ENCODE results near the gene UNC13A.
"Not testable (repeated sequence)": the region's sequence is repeated elsewhere in the genome, so short reads cannot be mapped to it uniquely, and the experiment has no call there.

The UNC13A gene

DNA sequence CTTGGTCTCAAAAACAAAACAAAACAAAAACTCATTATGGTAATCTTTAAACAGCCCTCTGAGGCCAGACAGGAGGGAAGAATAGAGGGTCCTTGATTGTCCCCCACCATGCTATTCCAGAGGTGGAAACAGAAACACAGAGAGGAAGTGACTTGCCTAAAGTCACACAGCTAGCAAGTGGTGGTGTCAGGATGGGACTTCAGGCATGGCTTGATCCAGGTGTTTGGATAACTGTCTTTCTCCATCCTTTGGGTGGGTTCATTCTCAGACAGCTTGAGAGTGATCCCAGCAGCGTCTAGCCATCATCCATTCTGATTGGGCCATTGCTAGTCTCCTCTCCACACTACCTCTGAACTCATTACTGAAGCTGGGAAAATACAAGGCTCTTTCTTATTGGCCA is 120.2 kb downstream of the UNC13A start:
- no peak for DNase-seq (ENCODE audit: low spot score)

DNA sequence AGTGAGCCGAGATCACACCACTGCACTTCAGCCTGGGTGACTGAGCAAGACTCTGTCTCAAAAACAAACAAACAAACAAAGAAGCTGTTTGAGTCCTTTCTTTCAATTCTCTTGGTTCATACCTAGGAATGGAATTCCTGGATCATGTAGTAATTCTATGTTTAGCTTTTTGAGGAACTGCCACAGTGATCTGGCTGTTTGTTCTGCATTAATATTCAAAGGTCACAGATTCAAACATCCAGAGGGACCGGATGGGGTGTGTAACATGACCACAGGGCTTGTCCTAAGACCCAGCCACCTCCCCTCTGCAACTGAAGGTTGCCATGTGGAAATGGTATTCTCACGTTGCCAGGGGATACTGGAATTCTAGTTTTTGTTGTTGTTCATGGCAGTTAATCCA is 122.5 kb downstream of the UNC13A start:
- DNase-seq (ENCODE audit: low spot score) = no peak

DNA sequence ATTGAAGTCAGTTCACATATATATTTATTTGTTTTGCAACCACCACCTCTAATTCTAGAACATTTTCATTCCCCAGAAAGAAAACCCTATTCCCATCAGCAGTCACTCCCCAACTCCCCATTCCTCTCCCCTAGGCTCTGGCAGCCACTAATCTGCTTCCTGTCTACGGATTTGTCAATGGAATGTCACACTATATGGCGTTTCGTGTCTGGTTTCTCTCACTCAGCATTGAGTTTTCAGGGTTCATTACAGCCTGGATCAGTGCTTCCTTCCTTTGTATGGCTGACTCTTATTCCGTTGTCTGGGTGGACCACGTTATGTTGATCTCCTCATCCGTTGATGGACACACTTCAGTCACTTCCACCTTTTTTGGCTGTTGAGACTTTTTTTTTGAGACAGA is 123.4 kb downstream of the UNC13A start:
- DNase-seq (ENCODE audit: low spot score) = no peak

DNA sequence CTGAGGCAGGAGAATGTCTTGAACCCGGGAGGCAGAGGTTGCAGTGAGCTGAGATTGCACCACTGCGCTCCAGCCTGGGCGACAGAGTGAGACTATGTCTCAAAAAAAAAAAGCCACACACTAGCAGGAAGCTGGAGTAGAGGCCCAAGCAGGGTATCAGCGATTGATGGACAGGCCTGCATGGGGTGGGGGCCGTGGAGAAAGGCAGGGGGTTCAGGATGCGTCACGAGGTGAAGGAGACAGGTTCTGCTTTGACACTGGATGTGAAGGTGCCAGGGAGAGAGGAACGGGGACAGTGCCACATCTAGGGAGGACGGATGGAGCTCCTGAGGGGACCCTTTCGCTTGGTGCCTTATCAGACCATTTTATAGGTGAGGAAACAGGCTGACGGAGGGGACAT is 125.6 kb downstream of the UNC13A start:
- DNase-seq (ENCODE audit: low spot score) = no peak

DNA sequence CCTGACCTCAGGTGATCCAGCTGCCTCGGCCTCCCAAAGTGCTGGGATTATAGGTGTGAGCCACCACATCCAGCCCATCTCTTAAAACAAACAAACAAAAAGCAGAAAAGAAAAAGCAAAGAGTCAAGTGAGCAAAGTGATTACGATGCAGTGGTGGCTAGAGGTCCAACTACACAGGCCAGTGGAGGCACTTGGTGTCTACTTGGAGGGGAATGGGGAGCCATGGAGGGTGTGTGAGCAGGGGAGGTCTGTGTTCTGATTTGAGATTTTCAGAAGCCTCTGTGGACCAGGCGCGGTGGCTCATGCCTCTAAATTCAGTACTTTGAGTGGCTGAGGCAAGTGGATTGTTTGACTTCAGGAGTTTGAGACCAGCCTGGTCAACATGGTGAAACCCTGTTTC is 126.1 kb downstream of the UNC13A start:
- DNase-seq (ENCODE audit: low spot score) = no peak

DNA sequence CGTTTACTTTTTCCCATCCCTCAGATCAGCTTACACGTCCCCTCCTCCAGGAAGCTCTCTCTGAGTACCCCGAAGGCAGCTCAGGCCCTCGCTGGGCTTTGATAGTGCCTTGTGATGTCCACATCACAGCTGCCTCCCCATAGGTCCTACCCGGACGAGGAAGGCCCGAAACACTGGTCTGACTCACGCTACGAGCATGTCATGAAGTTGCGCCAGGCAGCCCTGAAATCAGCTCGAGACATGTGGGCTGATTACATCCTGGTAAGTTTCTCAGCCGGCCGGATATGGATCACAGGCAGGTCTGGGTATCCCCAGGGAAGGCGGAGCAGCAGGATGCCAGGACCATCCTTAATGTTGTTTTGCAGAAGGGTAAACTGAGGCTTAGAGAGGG is 128.0 kb downstream of the UNC13A start:
- no peak for DNase-seq (ENCODE audit: low spot score)

DNA sequence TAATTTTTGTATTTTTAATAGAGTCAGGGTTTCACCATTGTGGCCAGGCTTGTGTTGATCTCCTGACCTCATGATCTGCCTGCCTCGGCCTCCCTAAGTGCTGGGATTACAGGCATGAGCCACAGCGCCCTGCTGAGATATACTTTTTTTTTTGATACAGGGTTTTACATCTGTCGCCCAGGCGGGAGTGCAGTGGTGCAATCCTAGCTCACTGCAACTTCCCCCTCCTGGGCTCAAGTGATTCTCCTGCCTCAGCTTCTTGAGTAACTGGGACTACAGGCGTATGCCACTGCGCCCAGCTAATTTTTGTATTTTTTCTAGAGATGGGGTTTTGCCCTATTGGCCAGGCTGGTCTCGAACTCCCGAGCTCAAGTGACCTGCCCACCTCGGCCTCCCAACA is 130.7 kb downstream of the UNC13A start:
- DNase-seq (ENCODE audit: low spot score) = no peak

DNA sequence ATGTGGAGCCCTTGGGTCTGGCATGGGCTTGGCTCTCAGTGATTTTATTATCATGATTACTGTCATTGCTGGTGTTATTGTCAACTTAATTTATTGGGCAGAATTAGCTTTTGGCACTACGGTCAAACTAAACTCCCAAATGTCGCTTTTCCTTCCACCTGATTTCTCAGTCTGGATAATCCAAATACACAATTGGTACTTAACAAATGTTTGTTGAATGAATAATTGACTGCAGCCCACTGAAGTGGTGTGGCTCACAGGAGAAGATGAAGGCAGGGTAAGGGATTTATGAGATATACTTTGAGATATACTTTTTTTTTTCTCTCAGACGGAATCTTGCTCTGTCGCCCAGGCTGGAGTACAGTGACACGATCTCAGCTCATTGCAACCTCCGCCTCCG is 131.2 kb downstream of the UNC13A start:
- DNase-seq (ENCODE audit: low spot score) = no peak

DNA sequence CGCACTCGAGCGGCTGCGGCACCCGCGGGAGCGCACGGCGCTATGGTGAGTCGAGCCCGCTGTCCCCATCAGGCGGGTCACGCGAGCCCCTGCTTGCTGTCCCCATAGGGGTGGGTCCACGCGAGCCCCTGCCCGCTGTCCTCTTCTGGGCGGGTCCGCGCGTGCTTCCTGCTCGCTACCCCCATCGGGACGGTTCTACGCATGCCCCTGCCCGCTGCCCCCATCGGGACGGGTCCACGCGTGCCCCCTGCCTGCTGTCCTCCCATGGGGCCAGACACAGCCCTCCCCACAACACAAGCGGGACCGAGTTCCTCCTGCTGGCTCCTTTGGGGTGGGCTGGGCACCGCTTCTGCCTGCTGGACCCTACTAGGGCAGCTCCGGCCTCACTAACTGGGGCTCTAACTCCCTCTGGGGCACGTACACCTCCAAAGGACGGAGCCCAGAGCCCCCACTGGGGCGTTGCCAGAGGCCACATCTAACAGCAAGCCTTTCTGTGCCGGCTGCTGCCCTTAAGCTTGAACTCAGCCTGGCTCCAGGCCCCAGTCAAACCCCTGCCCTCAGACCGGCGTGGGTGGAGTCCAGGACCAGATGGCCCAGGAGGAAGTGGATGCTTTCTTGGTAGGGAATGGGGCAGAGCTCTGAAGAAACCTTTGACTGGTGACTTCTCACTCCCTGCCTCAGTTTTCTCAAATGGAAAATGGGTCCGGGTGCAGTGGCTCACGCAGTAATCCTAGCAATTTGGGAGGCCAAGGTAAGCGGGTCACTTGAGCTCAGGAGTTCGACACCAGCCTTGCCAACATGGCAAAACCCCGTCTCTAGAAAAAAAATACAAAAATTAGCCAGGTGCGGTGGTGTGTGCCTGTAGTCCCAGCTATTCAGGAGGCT is 132.0 kb downstream of the UNC13A start:
- no peak for DNase-seq (ENCODE audit: low spot score)

DNA sequence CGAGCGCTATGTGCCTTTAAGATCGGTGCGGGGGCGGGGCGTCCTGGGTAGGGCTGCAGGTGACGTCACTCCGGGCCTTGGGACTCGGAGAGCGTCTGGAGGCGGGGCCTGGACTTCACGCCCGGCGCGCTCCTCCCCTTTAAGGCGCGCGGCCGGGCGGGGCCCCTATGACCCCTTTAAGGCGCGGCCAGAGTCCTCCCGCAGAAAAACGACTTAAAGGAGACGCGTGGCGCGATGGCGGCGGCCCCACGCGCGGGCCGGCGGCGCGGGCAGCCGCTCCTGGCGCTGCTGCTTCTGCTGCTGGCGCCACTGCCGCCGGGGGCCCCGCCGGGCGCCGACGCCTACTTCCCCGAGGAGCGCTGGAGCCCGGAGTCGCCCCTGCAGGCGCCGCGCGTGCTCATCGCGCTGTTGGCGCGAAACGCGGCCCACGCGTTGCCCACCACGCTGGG is 132.7 kb downstream of the UNC13A start, which contains the start of gene COLGALT1:
Gene COLGALT1 (plus strand): TSS at position 170 of the 449 bp plus-strand sequence. CDS start 65 bp downstream, at position 235.
- peak; percentile 96 for DNase-seq (ENCODE audit: low spot score)

DNA sequence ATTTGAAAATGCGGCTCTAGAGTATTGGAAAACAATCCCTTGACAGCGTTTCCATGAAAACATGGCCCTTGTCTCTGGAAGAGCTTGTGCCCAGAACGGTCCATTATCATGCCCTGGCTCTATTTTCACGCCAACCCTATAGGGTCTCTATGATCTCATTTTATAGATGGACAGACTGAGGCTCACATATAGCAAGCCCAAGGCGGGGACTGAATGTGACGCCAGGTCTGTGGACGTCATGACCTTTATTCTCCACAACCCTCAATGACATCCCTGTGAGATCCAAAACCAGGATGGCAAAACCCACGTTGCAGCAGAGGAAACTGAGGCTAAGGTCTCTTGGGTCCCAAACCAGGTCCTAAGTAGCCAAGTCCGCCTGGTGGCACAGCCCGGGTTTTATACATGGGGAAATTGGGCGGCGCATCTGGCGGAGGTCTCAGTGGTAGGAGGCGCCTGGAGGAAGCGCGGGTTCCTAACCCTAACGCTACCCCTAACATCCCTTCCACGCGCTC is 133.1 kb downstream of the UNC13A start:
- no peak for DNase-seq (ENCODE audit: low spot score)

DNA sequence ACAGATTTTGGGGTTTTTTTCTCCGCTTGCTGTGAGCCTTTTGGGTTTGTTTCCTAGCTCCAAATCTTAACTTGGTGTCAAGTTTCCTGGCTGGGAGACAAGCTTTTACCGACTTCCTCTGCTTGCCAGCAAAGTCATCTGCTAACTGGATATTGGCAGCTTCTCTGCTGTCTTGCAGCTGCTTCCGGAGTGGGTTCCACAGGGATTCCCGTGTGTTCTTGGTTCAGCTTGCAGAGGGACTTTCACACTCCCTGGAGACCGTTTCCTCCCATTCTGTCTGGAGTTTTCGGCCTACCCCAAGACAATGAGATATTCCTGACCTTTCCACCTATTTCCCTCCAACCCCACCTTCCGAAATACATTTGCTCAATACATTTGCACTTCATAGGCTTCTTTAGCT is 134.9 kb downstream of the UNC13A start:
- no peak for DNase-seq (ENCODE audit: low spot score)

DNA sequence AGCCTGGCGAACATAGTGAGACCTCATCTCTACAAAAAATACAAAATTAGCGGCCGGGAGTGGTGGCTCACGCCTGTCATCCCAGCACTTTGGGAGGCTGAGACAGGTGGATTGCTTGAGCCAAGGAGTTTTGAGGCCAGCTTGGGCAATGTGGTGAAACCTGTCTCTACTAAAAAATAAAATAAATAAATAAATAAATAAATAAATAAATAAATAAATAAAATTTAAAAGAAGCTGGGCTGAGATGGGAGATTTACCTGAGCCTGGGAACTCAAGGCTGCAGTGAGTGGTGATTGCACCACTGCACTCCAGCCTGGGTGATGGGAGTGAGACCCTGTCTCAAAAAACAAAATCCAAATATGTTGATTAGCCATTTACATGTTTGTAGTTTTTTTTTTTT is 135.4 kb downstream of the UNC13A start:
- not testable (repeated sequence) for DNase-seq (ENCODE audit: low spot score)
